Activated CD4-positive, alpha-beta T cell treated with anti-CD3 and anti-CD28 coated beads for 36 hours (primary cell): Measurements from ENCODE around the gene SYT14. TPM values are rescaled to one million over a fixed set of nuclear protein-coding genes. Genes with fewer than 3 reads are reported as not detected.
"Not testable (repeated sequence)": the region's sequence is repeated elsewhere in the genome, so short reads cannot be mapped to it uniquely, and the experiment has no call there.

Experiments used
- ATAC-seq: fragments of 200-7000 bp; cut with Tn5 transposase; one replicate; pipeline ENCODE4 v1.10.0; 2021; ENCODE audit warnings: mild to moderate bottlenecking, moderate library complexity
- CTCF ChIA-PET: fragments of 350-600 bp; sonication (Branson Sonifier 250); formaldehyde crosslinking; loops from one replicate; lab custom pipeline; 2021; ENCODE audit warnings: antibody characterized with exemption; lab: Charles Lee
- POLR2A ChIA-PET: fragments of 350-600 bp; sonication (Branson Sonifier 250); formaldehyde crosslinking; loops from one replicate; lab custom pipeline; 2021; ENCODE audit warnings: antibody characterized with exemption, inconsistent platforms; lab: Charles Lee
- DNase-seq: peaks from one replicate; pipeline ENCODE4 v3.0.0-alpha.2; 2020
- H3K27ac Mint-ChIP-seq: one replicate; pipeline ENCODE4 v1.8.0; 2021; ENCODE audit warnings: mixed read lengths
- H3K27me3 Mint-ChIP-seq: one replicate; pipeline ENCODE4 v1.8.0; 2021; ENCODE audit warnings: mixed read lengths
- H3K36me3 Mint-ChIP-seq: one replicate; pipeline ENCODE4 v1.8.0; 2021; ENCODE audit warnings: low read depth, mixed read lengths
- H3K4me1 Mint-ChIP-seq: one replicate; pipeline ENCODE4 v1.8.0; 2021; ENCODE audit warnings: mixed read lengths
- H3K4me3 Mint-ChIP-seq: one replicate; pipeline ENCODE4 v1.8.0; 2021; ENCODE audit warnings: mild to moderate bottlenecking, moderate library complexity, mixed read lengths
- H3K9me3 Mint-ChIP-seq: one replicate; pipeline ENCODE4 v1.8.0; 2021; ENCODE audit warnings: low read depth, mixed read lengths
- intact Hi-C, 2 experiments: fragments of 100-400 bp; cut with DNase I in 1 of 2; cut with micrococcal nuclease in 1 of 2; formaldehyde crosslinking; loops; one replicate each; pipeline versions ENCODE4 v1.14.2 to v1.15.1; 2022 to 2024; cut with DNase I, micrococcal nuclease
- total RNA-seq, 2 experiments: library from RNA; stranded (reverse); gene quantifications; one replicate each; pipeline ENCODE4 v1.2.3, GENCODE V29; 2021

Gene SYT14
- total RNA-seq, 2 experiments from 2014 or later, result not detected

DNA sequence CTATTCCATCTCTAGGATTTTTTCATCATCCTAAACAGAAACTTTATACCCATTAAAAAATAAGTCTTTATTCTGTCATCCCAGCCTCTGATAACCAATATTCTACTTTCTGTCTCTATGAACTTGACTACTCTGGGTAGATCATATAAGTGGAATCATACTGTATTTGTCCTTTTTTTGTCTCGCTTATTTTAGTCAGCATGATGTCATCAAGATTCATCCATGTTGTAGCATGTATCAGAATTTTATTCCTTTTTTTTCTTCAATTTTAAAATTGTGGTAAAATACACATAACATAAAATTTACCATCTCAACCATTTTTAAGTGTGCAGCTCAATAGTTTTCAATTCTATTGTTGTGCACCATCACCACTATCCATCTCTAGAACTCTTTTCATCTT, 90.0 kb downstream of the SYT14 start:
- intact Hi-C loops, result no loop called here
- Mint-ChIP-seq H3K36me3 (no peaks in the 10 kb centered on the region), H3K4me1 (no peaks in the 10 kb centered on the region), H3K4me3 (no peak overlapping the region), H3K9me3 (no peaks in the 10 kb centered on the region), H3K27me3 (peaks cover 11% of the 10 kb centered on the region), H3K27ac (no peak overlapping the region)
- ChIA-PET POLR2A (no interaction called here), CTCF (no interaction called here)
- no peak for DNase-seq
- no peak for ATAC-seq

- H3K36me3 Mint-ChIP-seq, result no peaks in the 10 kb centered on the region
- no peak overlapping the region for H3K27ac Mint-ChIP-seq
- POLR2A ChIA-PET, result no interaction called here
Measured at GRCh38 chr1:210031473-210031872, 93.5 kb downstream of the SYT14 start.

DNA sequence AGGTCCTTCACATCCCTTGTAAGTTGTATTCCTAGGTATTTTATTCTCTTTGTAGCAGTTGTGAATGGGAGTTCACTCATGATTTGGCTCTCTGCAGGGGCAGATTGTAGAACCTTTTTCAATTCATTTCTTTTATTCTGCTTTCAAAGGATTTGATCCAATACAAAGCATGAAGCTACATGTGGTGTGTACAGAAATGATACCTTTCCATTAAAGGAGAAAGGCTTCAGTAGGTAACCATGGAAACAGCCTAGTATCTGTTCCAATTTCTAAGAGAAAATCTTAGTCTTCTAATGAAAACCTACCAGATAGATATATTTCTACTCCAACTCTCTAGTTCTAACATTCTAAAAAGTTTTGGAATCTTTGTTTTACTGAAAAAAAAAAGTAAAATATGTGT, 105.0 kb downstream of the SYT14 start:
- no peaks in the 10 kb centered on the region for H3K36me3 Mint-ChIP-seq
- no peaks in the 10 kb centered on the region for H3K4me1 Mint-ChIP-seq
- H3K27me3 Mint-ChIP-seq, result no peaks in the 10 kb centered on the region
- H3K4me3 Mint-ChIP-seq, result no peak overlapping the region
- POLR2A ChIA-PET, result no interaction called here
- CTCF ChIA-PET, result no interaction called here
- H3K9me3 Mint-ChIP-seq, result no peaks in the 10 kb centered on the region
- ATAC-seq, result no peak
- no peak overlapping the region for H3K27ac Mint-ChIP-seq
- DNase-seq, result no peak
- intact Hi-C loops, result no loop called here

More at GRCh38 chr1:210031473-210031872, 93.5 kb downstream of the SYT14 start:
- Mint-ChIP-seq H3K9me3 (peaks cover 3% of the 10 kb centered on the region), H3K4me1 (no peaks in the 10 kb centered on the region), H3K27me3 (peaks cover 11% of the 10 kb centered on the region), H3K4me3 (no peak overlapping the region)
- no peak for DNase-seq
- CTCF ChIA-PET, result no interaction called here
- no peak for ATAC-seq
- intact Hi-C loops, result no loop called here

DNA sequence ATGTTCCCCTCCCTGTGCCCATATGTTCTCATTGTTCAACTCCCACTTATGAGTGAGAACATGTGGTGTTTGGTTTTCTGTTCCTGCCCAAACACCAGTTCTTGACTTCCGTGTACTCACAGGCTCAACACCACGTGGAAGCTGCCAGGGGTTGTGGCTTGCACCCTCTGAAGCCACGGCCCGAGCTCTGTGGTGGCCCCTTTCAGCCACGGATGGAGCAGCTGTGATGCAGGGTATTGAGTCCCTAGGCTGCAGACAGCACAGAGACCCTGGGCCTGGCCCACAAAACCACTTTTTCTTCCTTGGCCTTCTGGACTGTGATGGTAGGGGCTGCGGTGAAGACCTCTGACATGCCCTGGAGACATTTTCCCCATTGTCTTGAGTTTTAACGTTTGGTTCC, 111.6 kb downstream of the SYT14 start:
- Mint-ChIP-seq H3K4me1 (no peaks in the 10 kb centered on the region), H3K27ac (no peak overlapping the region), H3K27me3 (no peaks in the 10 kb centered on the region), H3K36me3 (no peaks in the 10 kb centered on the region), H3K9me3 (no peaks in the 10 kb centered on the region), H3K4me3 (no peak overlapping the region)
- ATAC-seq (no peak), DNase-seq (no peak)
- intact Hi-C loops, result no loop called here
- ChIA-PET CTCF (no interaction called here), POLR2A (no interaction called here)

- H3K27me3 Mint-ChIP-seq, CTCF ChIA-PET, H3K27ac Mint-ChIP-seq, intact Hi-C loops, H3K36me3 Mint-ChIP-seq, ATAC-seq, H3K4me3 Mint-ChIP-seq, H3K4me1 Mint-ChIP-seq, POLR2A ChIA-PET, DNase-seq, H3K9me3 Mint-ChIP-seq: not testable (repeated sequence)
Measured at GRCh38 chr1:210050491-210050890, 112.5 kb downstream of the SYT14 start.

GRCh38 chr1:210053126-210053525, 115.1 kb downstream of the SYT14 start:
- no peak for ATAC-seq
- CTCF ChIA-PET, result interaction anchor here (0.6 kb wide), 1 partner anchor 192 kb away, joined by 3 read pairs; no protein-coding TSS in a partner anchor
- POLR2A ChIA-PET, result no interaction called here
- peaks cover 6% of the 10 kb centered on the region for H3K27me3 Mint-ChIP-seq
- no peaks in the 10 kb centered on the region for H3K9me3 Mint-ChIP-seq
- H3K36me3 Mint-ChIP-seq, result no peaks in the 10 kb centered on the region
- no peak overlapping the region for H3K27ac Mint-ChIP-seq
- no peak overlapping the region for H3K4me3 Mint-ChIP-seq
- DNase-seq, result no peak
- H3K4me1 Mint-ChIP-seq, result no peaks in the 10 kb centered on the region
- intact Hi-C loops, result no loop called here

GRCh38 chr1:210057593-210057992, 119.6 kb downstream of the SYT14 start:
- intact Hi-C loops, result no loop called here
- DNase-seq (no peak), ATAC-seq (no peak)
- no peak overlapping the region for H3K27ac Mint-ChIP-seq
- POLR2A ChIA-PET, result no interaction called here
- H3K4me3 Mint-ChIP-seq, result no peak overlapping the region
- peaks cover 6% of the 10 kb centered on the region for H3K27me3 Mint-ChIP-seq
- no peaks in the 10 kb centered on the region for H3K36me3 Mint-ChIP-seq
- CTCF ChIA-PET, result no interaction called here
- no peaks in the 10 kb centered on the region for H3K9me3 Mint-ChIP-seq
- no peaks in the 10 kb centered on the region for H3K4me1 Mint-ChIP-seq

DNA sequence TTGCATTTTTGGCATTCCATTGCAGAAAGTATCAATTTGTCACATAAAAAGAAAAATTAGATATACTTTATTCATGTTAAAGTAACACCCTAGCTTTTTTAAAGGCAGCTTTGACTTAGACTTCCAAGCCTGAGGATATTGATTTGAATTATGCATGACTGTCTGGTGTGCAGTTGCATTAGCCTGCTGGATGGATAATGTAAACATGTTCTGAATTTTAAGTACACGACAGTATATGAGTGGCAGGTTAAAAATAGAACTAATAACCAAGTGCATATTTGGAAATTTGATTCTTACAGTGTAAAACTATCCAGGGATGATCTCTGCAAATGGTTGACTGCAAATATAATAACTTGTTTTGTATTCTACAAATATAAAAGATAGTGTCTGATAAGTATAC, 124.0 kb downstream of the SYT14 start:
- H3K9me3 Mint-ChIP-seq, result no peaks in the 10 kb centered on the region
- no peaks in the 10 kb centered on the region for H3K4me1 Mint-ChIP-seq
- H3K27me3 Mint-ChIP-seq, result peaks cover 5% of the 10 kb centered on the region
- no peak overlapping the region for H3K4me3 Mint-ChIP-seq
- ChIA-PET CTCF (no interaction called here), POLR2A (no interaction called here)
- ATAC-seq (no peak), DNase-seq (no peak)
- H3K36me3 Mint-ChIP-seq, result no peaks in the 10 kb centered on the region
- intact Hi-C loops, result no loop called here
- no peak overlapping the region for H3K27ac Mint-ChIP-seq

GRCh38 chr1:210070531-210070930, 132.5 kb downstream of the SYT14 start:
- H3K36me3 Mint-ChIP-seq, result no peaks in the 10 kb centered on the region
- ATAC-seq (no peak), DNase-seq (no peak)
- H3K27me3 Mint-ChIP-seq, result peaks cover 7% of the 10 kb centered on the region
- no peaks in the 10 kb centered on the region for H3K4me1 Mint-ChIP-seq
- intact Hi-C loops, result no loop called here
- ChIA-PET POLR2A (no interaction called here), CTCF (interaction anchor here (0.8 kb wide), 1 partner anchor 1217 kb away, joined by 3 read pairs; no protein-coding TSS in a partner anchor)
- H3K4me3 Mint-ChIP-seq, result no peak overlapping the region
- no peak overlapping the region for H3K27ac Mint-ChIP-seq
- H3K9me3 Mint-ChIP-seq, result no peaks in the 10 kb centered on the region

DNA sequence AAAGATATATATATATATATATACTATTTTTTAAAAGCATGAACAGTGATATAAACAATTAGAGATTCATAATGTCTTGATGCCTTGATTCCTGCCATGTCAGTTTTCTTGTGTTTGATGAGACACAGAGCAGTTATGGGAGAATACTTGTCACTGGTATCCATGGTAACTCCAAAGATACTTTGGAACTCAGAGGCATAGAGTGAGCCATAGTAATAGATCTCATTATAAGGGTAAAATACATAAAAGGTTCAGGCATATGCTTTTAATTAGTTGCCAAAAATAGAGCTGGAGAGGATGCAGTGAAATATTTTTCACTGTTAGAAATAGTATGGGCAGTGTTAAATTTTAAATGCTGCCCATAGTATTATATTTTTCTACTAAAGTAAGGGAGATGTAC, 134.1 kb downstream of the SYT14 start:
- CTCF ChIA-PET, result no interaction called here
- Mint-ChIP-seq H3K4me3 (no peak overlapping the region), H3K27me3 (peaks cover 7% of the 10 kb centered on the region), H3K36me3 (no peaks in the 10 kb centered on the region), H3K27ac (no peak overlapping the region), H3K4me1 (no peaks in the 10 kb centered on the region), H3K9me3 (no peaks in the 10 kb centered on the region)
- no peak for DNase-seq
- POLR2A ChIA-PET, result no interaction called here
- no peak for ATAC-seq
- intact Hi-C loops, result no loop called here

GRCh38 chr1:210072896-210073504, 135.0 kb downstream of the SYT14 start:
- peaks cover 7% of the 10 kb centered on the region for H3K27me3 Mint-ChIP-seq
- no peak for DNase-seq
- H3K27ac Mint-ChIP-seq, result no peak overlapping the region
- no peaks in the 10 kb centered on the region for H3K4me1 Mint-ChIP-seq
- no peaks in the 10 kb centered on the region for H3K9me3 Mint-ChIP-seq
- H3K4me3 Mint-ChIP-seq, result no peak overlapping the region
- ChIA-PET POLR2A (no interaction called here), CTCF (interaction anchor here (0.7 to 0.8 kb wide), 2 partner anchors 10 to 167 kb away, joined by 3 to 4 read pairs; no protein-coding TSS in a partner anchor)
- intact Hi-C loops, result no loop called here
- ATAC-seq, result no peak
- no peaks in the 10 kb centered on the region for H3K36me3 Mint-ChIP-seq

DNA sequence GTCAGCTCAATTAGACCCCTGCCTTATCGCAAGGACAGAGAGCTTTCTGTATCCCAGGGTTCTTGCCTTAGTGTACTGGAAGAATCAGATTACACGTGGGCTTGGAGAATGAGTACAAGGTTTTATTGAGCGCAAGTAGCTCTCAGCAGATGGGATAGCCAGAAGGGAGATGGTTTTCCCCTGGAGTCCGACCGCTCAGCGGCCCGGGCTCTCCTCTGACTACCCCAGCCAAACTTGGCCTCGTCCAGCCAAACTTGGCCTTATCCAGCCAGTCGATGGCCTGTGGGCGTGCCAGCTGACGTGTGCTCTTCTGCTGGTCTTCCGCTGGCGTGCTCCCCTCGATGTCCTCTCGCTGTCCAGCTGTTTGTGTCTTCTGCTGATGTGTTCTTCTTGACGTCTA, 136.9 kb downstream of the SYT14 start:
- Mint-ChIP-seq H3K9me3 (no peaks in the 10 kb centered on the region), H3K4me3 (no peak overlapping the region), H3K36me3 (no peaks in the 10 kb centered on the region), H3K27me3 (peaks cover 4% of the 10 kb centered on the region), H3K4me1 (no peaks in the 10 kb centered on the region), H3K27ac (no peak overlapping the region)
- DNase-seq, result no peak
- ChIA-PET CTCF (no interaction called here), POLR2A (no interaction called here)
- intact Hi-C loops, result no loop called here
- no peak for ATAC-seq
